ENCODE results near the gene FOXP4.

DNA sequence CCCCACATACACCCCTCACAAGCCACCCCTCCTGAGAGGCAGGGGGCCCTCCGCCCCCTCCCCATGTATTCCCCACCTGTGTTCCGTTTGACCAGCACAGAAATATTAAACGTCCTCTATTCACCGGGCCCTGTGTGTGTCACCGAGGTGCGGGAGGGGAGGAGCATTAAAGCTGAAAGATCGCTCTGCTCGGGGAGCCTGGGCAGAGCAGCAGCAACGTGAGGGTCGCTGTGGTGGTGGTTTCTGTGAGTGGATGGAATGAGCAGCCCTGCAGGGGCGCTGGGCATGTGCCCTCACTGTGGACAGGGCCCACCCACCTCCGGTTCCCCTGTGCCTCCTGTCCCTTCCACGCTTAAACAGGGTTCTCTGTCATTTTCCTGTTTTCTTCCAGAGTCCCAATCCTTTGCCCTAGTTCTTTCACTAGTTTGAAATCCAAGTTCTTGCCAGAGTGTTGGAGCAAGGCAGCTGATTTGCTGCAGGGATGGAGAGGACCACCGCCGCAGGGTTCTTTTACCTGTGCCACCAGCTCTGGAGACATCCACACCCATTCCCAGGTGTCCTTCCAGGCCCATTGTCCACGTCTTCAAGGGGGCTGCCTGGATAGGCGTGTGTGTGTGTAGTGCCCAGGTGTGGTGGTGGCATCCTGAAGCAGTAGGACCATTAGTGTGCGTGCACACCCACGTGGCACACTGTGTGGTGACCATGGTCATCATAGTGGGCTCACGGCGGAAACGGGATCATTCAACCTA is 54.5 kb downstream of the FOXP4 start:
- TF ChIP-seq, protein P1, sequence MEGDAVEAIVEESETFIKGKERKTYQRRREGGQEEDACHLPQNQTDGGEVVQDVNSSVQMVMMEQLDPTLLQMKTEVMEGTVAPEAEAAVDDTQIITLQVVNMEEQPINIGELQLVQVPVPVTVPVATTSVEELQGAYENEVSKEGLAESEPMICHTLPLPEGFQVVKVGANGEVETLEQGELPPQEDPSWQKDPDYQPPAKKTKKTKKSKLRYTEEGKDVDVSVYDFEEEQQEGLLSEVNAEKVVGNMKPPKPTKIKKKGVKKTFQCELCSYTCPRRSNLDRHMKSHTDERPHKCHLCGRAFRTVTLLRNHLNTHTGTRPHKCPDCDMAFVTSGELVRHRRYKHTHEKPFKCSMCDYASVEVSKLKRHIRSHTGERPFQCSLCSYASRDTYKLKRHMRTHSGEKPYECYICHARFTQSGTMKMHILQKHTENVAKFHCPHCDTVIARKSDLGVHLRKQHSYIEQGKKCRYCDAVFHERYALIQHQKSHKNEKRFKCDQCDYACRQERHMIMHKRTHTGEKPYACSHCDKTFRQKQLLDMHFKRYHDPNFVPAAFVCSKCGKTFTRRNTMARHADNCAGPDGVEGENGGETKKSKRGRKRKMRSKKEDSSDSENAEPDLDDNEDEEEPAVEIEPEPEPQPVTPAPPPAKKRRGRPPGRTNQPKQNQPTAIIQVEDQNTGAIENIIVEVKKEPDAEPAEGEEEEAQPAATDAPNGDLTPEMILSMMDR (IDR thresholded peaks at IDR 0.05), result no peak
- TF ChIP-seq POLR2A (IDR thresholded peaks at IDR 0.05), result no peak

Measured in thyroid gland (tissue), 4 donors.